ENCODE results near the gene FIS1.
"Not testable (repeated sequence)": the region's sequence is repeated elsewhere in the genome, so short reads cannot be mapped to it uniquely, and the experiment has no call there.

DNA sequence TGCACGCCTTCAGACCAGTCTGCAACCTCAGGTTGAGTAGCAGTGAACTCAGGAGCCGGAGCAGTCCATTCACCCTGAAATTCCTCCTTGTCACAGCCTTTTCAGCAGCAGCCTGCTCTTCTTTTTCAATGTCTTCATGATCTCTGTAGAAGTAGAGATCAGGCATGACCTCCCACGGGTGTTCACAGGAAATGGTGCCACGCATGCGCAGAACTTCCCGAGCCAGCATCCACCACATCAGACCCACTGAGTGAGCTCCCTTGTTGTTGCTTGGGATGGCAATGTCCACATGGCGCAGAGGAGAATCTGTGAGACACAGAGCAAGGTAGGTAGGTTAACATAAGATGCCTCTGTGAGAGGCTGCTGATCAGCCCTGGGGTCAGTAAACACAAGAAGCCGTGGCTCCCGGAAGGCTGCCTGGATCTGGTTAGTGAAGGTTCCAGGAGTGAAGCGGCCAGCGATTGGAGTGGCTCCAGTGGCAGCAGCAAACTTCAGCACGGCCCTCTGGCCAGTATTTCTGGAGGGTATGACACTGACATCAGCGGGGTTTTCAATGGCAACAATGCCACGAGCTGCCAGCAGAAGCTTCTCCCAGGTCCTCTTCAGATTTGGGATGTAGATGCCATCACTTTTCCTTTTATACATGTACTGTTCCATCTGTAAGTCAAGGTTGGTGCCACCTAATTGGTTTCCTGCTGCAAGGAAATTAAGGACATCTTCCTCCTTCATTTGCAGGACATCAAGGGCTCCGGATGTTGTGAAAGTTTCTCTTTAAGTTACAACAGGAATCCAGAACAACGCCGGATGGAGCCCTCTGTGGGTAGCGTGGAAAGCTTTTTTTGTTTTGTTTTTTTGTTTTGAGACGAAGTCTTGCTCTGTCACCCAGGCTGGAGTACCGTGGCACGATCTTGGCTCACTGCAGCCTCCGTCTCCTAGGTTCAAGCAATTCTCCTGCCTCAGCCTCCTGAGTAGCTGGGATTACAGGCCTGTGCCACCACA lies 40.8 kb downstream of the FIS1 start:
- not testable (repeated sequence) for TF ChIP-seq POLR2A (IDR thresholded peaks at IDR 0.05; ENCODE audit: low read depth, low read length); POLR2AphosphoS5 (IDR thresholded peaks at IDR 0.05; ENCODE audit: low read depth, low read length); TAF1 (IDR thresholded peaks at IDR 0.05; ENCODE audit: low read depth, low read length); PAX5 (IDR thresholded peaks at IDR 0.05; ENCODE audit: insufficient read depth, low read length, severe bottlenecking); SPI1 (IDR thresholded peaks at IDR 0.05; ENCODE audit: low read depth, low read length); POU2F2 (IDR thresholded peaks at IDR 0.05; ENCODE audit: low read depth, low read length)

Data from GM12891 (cell line).